HepG2 (cell line): ENCODE data around the gene MYO7B. TPM values are rescaled to one million over a fixed set of nuclear protein-coding genes. Genes with fewer than 3 reads are reported as not detected.

Source experiments
- ATAC-seq: fragments of 200-7000 bp; cut with Tn5 transposase; 3 replicates; pipeline ENCODE4 v1.9.1; 2020; ENCODE audit warnings: mild to moderate bottlenecking, moderate library complexity
- BruUV-seq: library from RNA; stranded (reverse); fragments of 400-500 nt; replicated peaks from 2 replicates; lab custom pipeline; 2021; lab: Mats Ljungman, UMichigan
- CTCF ChIA-PET: fragments of 300-600 bp; formaldehyde crosslinking; extraction: SDS; loops from one replicate; lab custom pipeline; 2021; ENCODE audit warnings: low total read pairs, inconsistent platforms, low intra/inter-chr PET ratio; lab: Yijun Ruan, JAX
- POLR2A ChIA-PET: fragments of 350-600 bp; sonication (Branson Sonifier 250); formaldehyde crosslinking; loops from one replicate; lab custom pipeline; 2020; ENCODE audit warnings: antibody characterized with exemption, inconsistent platforms; lab: Yijun Ruan, JAX
- DNase-seq: peaks from one replicate; pipeline ENCODE4 v3.0.0-alpha.2; 2015; ENCODE audit warnings: low spot score
- FAIRE-seq: peaks from 3 replicates; lab custom pipeline; 2011; peaks lifted over from hg19 to GRCh38; lab: Jason Lieb, UNC
- H2AFZ ChIP-seq: one replicate; pipeline ENCODE4 v1.6.1; 2011; ENCODE audit warnings: low read length, inconsistent platforms
- H3K27ac ChIP-seq: fragments of 300-600 bp; 3 replicates; pipeline ENCODE4 v1.8.0; 2011; ENCODE audit warnings: mixed run types, mild to moderate bottlenecking, mixed read lengths, low read length, inconsistent platforms; ENCODE audit not compliant: insufficient read depth; ENCODE audit errors: extremely low read length
- H3K27me3 ChIP-seq, 2 experiments: fragments of 200-600 bp in 1 of 2; 2 replicates in 1 of 2; 3 replicates in 1 of 2; pipeline versions ENCODE4 v1.6.0 to v1.8.0; 2011; ENCODE audit warnings: low read length in 2 of 2, mild to moderate bottlenecking in 2 of 2, moderate library complexity in 2 of 2, inconsistent platforms in 1 of 2; ENCODE audit not compliant: insufficient read depth in 2 of 2, control insufficient read depth in 1 of 2
- H3K36me3 ChIP-seq, 2 experiments: fragments of 200-600 bp in 1 of 2; replicated peaks in 1 of 2; 2 replicates in 1 of 2; 3 replicates in 1 of 2; pipeline versions ENCODE4 v1.5.1 to v1.8.0; 2011; ENCODE audit warnings: low read length in 2 of 2, inconsistent platforms in 1 of 2; ENCODE audit not compliant: insufficient read depth in 2 of 2, control insufficient read depth in 1 of 2
- H3K4me1 ChIP-seq: 2 replicates; pipeline ENCODE4 v1.5.1; 2012; ENCODE audit warnings: low read length, inconsistent platforms; ENCODE audit not compliant: insufficient read depth
- H3K4me2 ChIP-seq: 2 replicates; pipeline ENCODE4 v1.6.0; 2011; ENCODE audit warnings: low read depth, low read length, inconsistent platforms
- H3K4me3 ChIP-seq, 3 experiments: fragments of 200-600 bp in 1 of 3; sonication (generic), shearing (Covaris generic) in 1 of 3; replicated peaks in 1 of 3; 2 replicates each; pipeline ENCODE4 v1.5.1; 2011 to 2016; ENCODE audit warnings: low read length in 3 of 3, inconsistent platforms in 2 of 3, low read depth in 2 of 3, mild to moderate bottlenecking in 2 of 3, control low read depth in 1 of 3, mixed read lengths in 1 of 3; ENCODE audit not compliant: insufficient read depth in 1 of 3
- H3K79me2 ChIP-seq: one replicate; pipeline ENCODE4 v1.6.1; 2011; ENCODE audit warnings: low read length, inconsistent platforms; ENCODE audit not compliant: insufficient read depth
- H3K9ac ChIP-seq: 2 replicates; pipeline ENCODE4 v1.6.0; 2011; ENCODE audit warnings: mild to moderate bottlenecking, low read depth, low read length, inconsistent platforms; ENCODE audit not compliant: insufficient read depth
- H3K9me3 ChIP-seq: 2 replicates; pipeline ENCODE4 v1.5.1; 2012; ENCODE audit warnings: mild to moderate bottlenecking, low read length
- H4K20me1 ChIP-seq: 2 replicates; pipeline ENCODE4 v1.6.0; 2011; ENCODE audit warnings: inconsistent platforms, mild to moderate bottlenecking, low read length, moderate library complexity; ENCODE audit not compliant: insufficient read depth
- DNMT1 ChIP-seq: sonication (generic); formaldehyde crosslinking; IDR thresholded peaks from 2 replicates; pipeline ENCODE4 v1.5.1; 2020; ENCODE audit warnings: mild to moderate bottlenecking, missing genetic modification reagents
- HDAC6 ChIP-seq: fragments of 200-600 bp; sonication (generic); IDR thresholded peaks from 2 replicates; pipeline ENCODE4 v1.7.0; 2017; ENCODE audit warnings: mild to moderate bottlenecking, antibody characterized with exemption, low read length, low read depth
- MIXL1 ChIP-seq: IDR thresholded peaks from 2 replicates; pipeline ENCODE4 v1.6.1; 2016
- MTA3 ChIP-seq: sonication (generic); formaldehyde crosslinking; IDR thresholded peaks from 2 replicates; pipeline ENCODE4 v1.4.0; 2020; ENCODE audit warnings: missing genetic modification reagents
- NFATC3 ChIP-seq: sonication (generic); formaldehyde crosslinking; IDR thresholded peaks from 2 replicates; pipeline ENCODE4 v1.5.1; 2020; ENCODE audit warnings: mild to moderate bottlenecking, missing genetic modification reagents
- ZSCAN31 ChIP-seq: sonication (generic); formaldehyde crosslinking; IDR thresholded peaks from 2 replicates; pipeline ENCODE4 v1.5.0; 2020; ENCODE audit warnings: low read depth, mild to moderate bottlenecking, missing genetic modification reagents
- WGBS: methylation state at CpG from one replicate; pipeline ENCODE4 v1.1.6; 2017; ENCODE audit warnings: low lambda C conversion rate; 5-methylcytosine and 5-hydroxymethylcytosine counted together
- in situ Hi-C: cut with HindIII; loops from 2 replicates; pipeline ENCODE4 v1.10.0; 2017; ENCODE audit warnings: low pct_unique_long_range_greater_than_20kb; ENCODE audit not compliant: extremely low pct_ligation_motif_present
- intact Hi-C: fragments of 100-400 bp; cut with micrococcal nuclease; formaldehyde crosslinking; loops from one replicate; pipeline ENCODE4 v1.10.0; 2022; ENCODE audit not compliant: unreplicated experiment
- polyA plus RNA-seq, 8 experiments: library from polyadenylated mRNA; depleted of rRNA in 3 of 8; stranded (reverse) in 7 of 8; unstranded in 1 of 8; fragments of >200 nt; fragmentation: Illumina TruSeq in 4 of 8; extraction: Trizol in 4 of 8; gene quantifications; 2 replicates each; pipeline versions ENCODE4 v1.2.1 to v1.2.3, GENCODE V29; 2011 to 2016; ENCODE audit warnings: low read depth in 4 of 8, missing spikeins in 1 of 8, mixed read lengths in 1 of 8; ENCODE audit not compliant: insufficient read depth in 1 of 8
- total RNA-seq, 5 experiments: library from RNA; depleted of rRNA; stranded (reverse); fragments of >200 nt; fragmentation: Illumina TruSeq; extraction: Trizol; gene quantifications; 2 replicates each; pipeline ENCODE4 v1.2.3, GENCODE V29; 2016; ENCODE audit warnings: low read depth in 1 of 5
- TF ChIP-seq, protein P1 (sequence below): sonication (generic); formaldehyde crosslinking; IDR thresholded peaks from 2 replicates; pipeline ENCODE4 v1.4.0; 2020; ENCODE audit warnings: missing genetic modification reagents, borderline replicate concordance
- TF ChIP-seq, protein P2 (sequence below): conservative IDR thresholded peaks from 2 replicates; pipeline ENCODE4 v1.6.1; 2018; ENCODE audit warnings: missing genetic modification reagents

MYO7B gene
- total and polyA plus RNA-seq, 2 of the 13 experiments (the other 11 are each of a cell fraction or from before 2014, with no cell fraction given) = not detected

DNA sequence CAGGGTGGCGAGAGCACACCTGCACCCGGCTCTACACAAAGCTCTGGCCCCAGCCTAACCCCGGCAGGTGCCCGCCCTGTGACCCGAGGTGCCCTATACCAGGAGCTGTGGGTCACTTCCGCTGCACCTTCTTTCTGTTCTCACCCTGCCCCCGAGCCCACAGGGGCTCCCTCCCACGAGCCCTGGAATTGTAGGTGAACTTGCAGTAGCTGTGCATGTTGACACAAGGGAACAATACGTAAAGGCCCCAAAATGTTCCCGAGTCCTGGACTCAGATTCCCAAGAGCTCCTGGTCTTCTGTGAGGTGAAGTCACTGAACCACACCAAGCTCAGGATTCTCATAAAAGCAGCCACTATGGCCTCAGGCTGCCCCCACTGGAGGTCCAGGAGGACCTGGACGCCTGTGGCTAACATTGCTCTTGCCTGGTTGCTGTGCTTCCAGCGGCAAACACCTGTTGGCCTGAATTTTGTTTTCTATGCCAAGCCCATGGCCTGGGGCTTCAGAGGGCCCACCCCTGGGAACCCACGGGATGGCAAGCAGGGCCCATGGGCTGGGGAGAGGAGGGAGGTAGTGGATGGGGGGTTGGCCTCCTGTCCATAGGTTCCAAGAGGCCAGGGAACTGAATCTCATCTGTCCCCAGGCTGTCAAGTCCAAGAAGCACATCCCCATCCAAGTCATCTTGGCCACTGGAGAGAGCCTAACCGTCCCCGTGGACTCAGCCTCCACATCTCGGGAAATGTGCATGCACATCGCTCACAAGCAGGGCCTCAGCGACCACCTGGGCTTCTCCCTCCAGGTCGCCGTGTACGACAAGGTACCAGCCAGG, 87.3 kb downstream of the MYO7B start (continued):
- TF ChIP-seq, protein P1, sequence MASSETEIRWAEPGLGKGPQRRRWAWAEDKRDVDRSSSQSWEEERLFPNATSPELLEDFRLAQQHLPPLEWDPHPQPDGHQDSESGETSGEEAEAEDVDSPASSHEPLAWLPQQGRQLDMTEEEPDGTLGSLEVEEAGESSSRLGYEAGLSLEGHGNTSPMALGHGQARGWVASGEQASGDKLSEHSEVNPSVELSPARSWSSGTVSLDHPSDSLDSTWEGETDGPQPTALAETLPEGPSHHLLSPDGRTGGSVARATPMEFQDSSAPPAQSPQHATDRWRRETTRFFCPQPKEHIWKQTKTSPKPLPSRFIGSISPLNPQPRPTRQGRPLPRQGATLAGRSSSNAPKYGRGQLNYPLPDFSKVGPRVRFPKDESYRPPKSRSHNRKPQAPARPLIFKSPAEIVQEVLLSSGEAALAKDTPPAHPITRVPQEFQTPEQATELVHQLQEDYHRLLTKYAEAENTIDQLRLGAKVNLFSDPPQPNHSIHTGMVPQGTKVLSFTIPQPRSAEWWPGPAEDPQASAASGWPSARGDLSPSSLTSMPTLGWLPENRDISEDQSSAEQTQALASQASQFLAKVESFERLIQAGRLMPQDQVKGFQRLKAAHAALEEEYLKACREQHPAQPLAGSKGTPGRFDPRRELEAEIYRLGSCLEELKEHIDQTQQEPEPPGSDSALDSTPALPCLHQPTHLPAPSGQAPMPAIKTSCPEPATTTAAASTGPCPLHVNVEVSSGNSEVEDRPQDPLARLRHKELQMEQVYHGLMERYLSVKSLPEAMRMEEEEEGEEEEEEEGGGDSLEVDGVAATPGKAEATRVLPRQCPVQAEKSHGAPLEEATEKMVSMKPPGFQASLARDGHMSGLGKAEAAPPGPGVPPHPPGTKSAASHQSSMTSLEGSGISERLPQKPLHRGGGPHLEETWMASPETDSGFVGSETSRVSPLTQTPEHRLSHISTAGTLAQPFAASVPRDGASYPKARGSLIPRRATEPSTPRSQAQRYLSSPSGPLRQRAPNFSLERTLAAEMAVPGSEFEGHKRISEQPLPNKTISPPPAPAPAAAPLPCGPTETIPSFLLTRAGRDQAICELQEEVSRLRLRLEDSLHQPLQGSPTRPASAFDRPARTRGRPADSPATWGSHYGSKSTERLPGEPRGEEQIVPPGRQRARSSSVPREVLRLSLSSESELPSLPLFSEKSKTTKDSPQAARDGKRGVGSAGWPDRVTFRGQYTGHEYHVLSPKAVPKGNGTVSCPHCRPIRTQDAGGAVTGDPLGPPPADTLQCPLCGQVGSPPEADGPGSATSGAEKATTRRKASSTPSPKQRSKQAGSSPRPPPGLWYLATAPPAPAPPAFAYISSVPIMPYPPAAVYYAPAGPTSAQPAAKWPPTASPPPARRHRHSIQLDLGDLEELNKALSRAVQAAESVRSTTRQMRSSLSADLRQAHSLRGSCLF (CRISPR knock-in tag) = no peak
- TF ChIP-seq NFATC3 (CRISPR knock-in tag) (no peak), DNMT1 (no peak)

DNA sequence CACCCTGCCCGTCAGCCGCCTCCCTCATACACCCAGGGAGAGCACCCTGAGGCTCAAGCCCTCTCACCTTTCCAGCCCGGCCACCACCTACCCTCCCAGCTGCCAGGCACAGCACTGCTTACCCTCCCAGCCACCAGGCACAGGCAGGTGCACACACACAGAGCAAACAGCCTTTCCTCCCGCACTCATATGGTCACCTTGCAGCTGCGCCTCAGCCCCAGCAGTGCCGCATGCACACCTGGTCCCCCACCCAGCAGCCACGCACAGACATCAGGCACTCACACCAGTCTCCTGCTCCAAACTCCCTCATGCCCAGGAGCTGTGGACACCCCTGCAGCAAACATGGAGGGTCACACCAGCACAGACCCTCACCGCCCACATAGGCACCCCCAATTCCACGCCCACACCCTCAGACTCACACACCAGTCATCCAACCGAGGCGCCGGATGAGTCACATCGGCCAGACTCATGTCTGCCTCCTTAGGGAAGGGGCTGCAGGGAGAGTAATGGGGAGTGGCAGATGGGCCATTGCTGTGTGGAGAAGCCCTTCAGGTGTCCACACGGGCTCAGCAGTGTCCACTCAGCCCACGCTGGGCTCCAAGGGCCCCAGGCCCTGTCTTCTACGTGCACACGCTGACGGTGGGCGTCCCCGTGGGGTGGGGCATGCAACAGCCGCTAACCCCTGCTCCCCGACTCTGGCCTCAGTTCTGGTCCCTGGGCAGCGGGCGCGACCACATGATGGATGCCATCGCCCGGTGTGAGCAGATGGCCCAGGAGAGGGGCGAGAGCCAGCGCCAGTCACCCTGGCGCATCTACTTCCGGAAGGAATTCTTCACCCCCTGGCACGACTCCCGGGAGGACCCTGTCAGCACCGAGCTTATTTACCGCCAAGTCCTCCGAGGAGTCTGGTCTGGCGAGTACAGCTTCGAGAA, 88.2 kb downstream of the MYO7B start:
- Histone ChIP-seq H3K4me1 (no peaks in the 10 kb centered on the region), H3K4me2 (no peak overlapping the region), H3K36me3 (no peaks in the 10 kb centered on the region), H3K79me2 (no peaks in the 10 kb centered on the region), H2AFZ (no peak overlapping the region), H3K9me3 (no peaks in the 10 kb centered on the region), H3K27me3 (peaks cover 31 to 87% of the 10 kb centered on the region in 2 experiments), H4K20me1 (no peaks in the 10 kb centered on the region), H3K27ac (no peak overlapping the region), H3K4me3 (no peak overlapping the region), H3K9ac (no peak overlapping the region)
- FAIRE-seq = no peak
- no peak for ATAC-seq
- ChIA-PET CTCF (no interaction called here), POLR2A (no interaction called here)
- BruUV-seq = no TSS peak
- in situ Hi-C loops = no loop called here
- 46% methylated on average over 37 of the region's 38 CpGs for WGBS
- intact Hi-C loops = no loop called here
- no peak for DNase-seq
- TF ChIP-seq MTA3 (CRISPR knock-in tag) = no peak
- no peak for TF ChIP-seq HDAC6
- TF ChIP-seq ZSCAN31 (CRISPR knock-in tag) = no peak
- TF ChIP-seq, protein P2, sequence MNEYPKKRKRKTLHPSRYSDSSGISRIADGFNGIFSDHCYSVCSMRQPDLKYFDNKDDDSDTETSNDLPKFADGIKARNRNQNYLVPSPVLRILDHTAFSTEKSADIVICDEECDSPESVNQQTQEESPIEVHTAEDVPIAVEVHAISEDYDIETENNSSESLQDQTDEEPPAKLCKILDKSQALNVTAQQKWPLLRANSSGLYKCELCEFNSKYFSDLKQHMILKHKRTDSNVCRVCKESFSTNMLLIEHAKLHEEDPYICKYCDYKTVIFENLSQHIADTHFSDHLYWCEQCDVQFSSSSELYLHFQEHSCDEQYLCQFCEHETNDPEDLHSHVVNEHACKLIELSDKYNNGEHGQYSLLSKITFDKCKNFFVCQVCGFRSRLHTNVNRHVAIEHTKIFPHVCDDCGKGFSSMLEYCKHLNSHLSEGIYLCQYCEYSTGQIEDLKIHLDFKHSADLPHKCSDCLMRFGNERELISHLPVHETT = no peak
- TF ChIP-seq MIXL1 (CRISPR knock-in tag) = no peak
